ENCODE measurements around the gene ARHGAP22.

The ARHGAP22 gene

GRCh38 chr10:48533540-48533939 lies 71.3 kb downstream of the ARHGAP22 start:
- DNase-seq (ENCODE audit: low spot score) = no peak

GRCh38 chr10:48531486-48531885 lies 73.4 kb downstream of the ARHGAP22 start:
- no peak for DNase-seq (ENCODE audit: low spot score)

DNA sequence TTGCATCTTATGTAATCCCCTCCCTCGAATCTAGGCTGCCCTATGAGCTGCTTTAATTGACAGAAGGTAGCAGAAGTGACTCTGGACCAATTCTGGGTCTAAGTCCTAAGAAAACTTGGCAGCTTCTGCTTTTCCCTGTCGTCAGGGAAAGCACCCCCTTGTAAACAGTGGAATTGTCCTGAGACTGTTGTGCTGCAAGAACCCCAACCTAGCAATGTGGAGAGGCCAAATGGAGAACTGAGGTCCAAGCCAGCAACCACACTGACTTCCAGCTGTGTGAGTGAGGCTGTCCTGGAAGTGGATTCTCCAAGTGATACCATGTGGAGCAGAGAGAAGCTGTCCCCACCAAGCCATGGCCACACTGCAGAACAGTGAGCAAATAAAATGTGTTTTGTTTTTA lies 75.5 kb downstream of the ARHGAP22 start:
- DNase-seq (ENCODE audit: low spot score) = no peak

DNA sequence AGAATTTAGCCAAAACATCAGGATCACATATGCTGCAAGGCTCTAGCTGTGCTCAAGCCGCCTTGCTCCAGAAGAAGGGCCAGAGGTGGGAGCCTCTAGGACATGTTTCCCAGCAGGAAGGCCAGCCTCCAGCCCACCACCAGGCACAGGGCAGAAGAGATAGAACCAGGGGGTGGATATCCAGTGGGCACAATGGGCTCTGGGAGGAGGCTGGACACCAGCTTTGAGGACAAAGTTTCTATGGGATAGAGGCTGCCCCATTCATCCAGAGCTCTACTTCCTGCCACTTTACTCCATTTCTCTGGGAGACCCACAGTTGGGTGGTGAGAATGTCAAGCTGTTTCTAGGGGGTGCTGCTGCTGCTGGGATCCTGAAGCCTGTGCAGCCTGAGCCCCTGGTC lies 77.1 kb downstream of the ARHGAP22 start:
- no peak for DNase-seq (ENCODE audit: low spot score)

DNA sequence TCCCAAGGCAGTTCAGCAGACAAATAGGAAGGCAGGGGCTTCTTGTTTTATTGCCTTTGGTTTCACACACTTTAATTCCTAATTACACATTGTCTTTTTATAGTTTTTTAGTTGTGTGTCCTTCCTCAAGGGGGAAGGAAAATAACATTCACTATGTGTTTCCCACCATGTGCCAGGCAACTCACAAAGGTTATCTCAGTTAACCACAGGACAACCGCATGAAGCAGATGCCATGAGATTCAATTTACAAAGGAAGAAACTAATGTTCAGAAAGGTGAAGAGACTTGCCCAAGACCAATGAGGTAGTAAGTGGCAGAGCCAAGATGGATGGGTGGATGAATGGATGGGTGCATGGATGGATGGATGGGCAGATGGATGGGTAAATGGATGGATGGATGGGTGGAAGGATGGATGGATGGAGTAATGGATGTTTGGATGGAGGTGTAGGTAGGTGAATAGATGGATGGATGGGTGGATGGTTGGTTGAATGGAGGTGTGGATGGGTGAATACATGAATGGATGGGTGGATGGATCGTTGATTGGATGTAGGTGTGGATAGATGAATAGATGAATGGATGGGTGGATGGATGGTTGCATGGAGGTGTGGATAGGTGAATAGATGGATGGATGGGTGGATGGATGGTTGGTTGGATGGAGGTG lies 77.9 kb downstream of the ARHGAP22 start:
- no peak for DNase-seq (ENCODE audit: low spot score)

- DNase-seq (ENCODE audit: low spot score) = no peak
These were observed 78.7 kb downstream of the ARHGAP22 start for GRCh38 chr10:48526011-48526821.

DNA sequence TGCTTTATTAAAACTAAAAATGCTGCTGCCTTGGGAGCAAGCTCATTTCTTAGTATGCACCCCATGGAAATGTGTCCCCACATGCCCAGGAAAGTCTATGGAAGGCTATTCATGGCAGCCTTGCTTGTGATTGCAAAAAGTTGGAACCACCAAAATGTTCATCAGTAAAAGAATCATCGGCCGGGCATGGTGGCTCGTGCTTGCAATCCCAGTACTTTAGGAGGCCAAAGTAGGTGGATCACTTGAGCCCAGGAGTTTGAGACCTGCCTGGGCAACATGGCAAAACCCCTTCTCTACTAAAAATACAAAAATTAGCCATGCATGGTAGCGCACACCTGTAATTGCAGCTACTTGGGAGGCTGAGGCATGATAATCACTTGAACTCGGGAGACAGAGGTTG lies 79.8 kb downstream of the ARHGAP22 start:
- no peak for DNase-seq (ENCODE audit: low spot score)

DNA sequence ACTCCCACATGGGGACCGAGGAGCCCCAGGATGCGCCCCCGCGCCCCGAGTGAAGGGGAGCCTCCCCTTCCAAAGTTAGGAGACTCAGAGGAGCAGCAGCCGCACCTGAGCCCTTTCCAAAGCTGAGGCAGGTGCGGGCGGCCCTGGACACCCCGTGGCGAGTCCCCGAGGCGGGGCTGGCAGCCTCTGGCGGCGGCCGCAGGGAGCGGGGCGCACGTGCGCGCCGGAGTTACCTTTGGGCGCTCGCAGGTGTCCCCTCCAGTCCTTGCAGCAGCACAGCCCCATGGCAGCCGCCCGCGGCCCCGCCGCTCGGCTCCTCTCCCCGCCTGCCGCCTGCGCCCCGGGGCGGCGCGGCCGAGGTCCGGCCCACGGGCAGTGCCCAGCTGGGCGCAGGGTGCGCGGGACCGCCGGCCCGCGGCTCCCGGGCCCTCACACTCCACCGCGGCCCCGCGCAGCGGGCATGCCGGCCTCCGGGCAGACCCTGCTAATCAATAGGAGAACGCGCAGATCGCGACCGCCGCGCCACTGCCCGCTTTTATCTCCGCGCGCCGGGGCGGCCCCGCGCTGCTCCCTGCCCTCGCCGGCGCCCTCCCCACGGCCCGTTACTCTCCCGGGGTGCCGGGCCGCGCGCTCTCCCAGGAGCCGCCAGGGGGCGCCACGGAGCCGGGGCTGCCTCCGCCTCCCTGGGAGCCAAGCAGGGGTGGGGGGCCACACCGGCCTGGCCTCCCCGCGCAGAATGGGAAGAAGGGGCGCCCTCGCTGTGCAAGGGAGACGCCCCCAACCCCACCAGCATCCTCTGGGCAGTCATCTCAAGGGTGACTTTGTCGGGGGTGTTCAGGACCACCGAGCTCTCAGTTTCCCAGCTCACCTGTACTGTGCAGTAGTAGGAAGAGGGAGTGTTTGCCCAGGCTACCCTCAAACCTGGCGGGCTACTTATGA lies 80.8 kb downstream of the ARHGAP22 start:
- DNase-seq (ENCODE audit: low spot score) = no peak

DNA sequence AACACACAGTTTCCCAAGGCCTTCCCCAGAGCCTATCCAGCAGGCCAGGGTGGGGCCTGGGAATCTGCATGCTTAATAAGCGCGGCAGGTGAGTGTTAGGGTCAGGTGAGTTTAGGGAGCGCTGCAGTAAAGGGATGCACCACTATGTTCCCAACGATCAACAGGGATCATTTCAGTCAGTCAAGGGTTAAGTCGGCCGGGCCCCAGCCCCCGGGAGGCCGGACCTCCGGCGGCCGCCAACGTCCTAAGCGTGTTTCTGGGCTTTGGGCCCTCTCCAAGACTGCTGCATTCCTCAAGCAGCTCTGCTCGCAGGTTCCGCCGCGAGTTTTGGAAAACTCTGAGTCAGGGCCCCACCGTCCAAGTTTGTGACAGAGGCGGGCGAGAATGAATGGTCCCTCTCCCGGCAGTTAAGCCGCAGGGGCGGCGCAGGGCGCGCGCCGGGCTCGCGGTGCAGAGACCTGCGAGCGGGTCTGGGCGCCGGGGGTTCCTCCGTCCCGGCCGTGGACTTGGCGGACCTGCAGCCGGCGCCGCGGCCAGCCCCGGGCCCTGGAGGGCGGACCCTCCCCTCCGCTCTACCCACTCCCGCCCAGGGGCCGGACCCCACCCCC lies 81.6 kb downstream of the ARHGAP22 start:
- no peak for DNase-seq (ENCODE audit: low spot score)

- no peak for DNase-seq (ENCODE audit: low spot score)
These were observed 82.7 kb downstream of the ARHGAP22 start for GRCh38 chr10:48522011-48522765.

GRCh38 chr10:48520594-48520993 lies 84.3 kb downstream of the ARHGAP22 start:
- DNase-seq (ENCODE audit: low spot score) = no peak

GRCh38 chr10:48520184-48520506 lies 84.7 kb downstream of the ARHGAP22 start:
- no peak for DNase-seq (ENCODE audit: low spot score)

DNA sequence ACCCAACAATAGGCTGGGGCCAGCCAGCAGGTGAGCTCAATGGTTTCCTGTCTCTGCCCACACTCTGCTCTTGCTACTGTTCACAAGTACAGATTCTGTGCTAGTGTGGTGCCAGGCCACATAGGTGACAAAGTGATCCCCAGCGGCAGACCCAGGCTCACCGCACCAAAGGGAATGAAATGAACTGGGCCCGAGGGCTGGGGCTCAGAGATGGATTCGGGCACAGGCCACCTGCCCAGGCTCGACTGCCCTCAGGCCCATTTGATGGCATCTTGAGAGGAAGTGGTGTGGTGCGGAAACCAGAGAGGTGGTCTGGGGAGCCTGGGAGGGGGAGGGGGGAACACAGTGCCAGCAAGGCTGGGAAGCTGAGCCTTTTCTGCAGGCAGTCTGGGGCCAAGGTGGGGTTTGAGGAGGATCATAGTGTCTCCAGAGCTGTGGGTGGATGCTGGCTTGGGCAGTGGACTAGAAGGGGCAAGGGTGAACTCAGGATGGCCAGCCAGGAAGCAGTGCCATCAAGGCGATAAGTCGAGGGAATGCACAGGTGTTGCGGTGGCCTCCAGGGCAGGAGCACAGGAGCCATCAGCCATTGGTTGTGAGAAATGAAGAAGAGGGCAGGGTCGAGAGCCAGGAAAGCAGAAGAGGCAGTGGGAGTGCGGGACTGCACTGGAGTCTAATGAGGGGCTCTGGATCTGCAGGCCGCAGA lies 85.2 kb downstream of the ARHGAP22 start:
- no peak for DNase-seq (ENCODE audit: low spot score)

DNA sequence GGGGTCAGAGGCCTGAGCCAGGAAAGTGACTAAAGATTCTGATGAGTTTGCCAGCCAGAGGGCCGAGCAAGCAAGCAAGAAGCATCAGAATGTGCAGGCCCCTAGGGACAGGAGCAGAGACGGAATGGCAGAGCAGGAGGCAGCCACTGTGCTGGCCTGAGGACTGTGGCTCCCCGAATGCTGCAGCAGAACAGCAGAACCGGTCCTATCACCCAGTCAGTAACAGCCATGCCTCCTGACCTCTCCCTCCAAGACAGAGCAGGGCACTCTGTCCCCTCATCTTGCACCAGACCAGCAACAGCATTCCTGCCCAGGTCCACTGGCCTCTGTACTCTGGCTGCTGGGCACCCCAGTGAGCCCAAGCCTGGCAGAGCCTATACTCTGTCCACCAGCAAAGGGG lies 85.9 kb downstream of the ARHGAP22 start:
- no peak for DNase-seq (ENCODE audit: low spot score)

GRCh38 chr10:48517911-48518811 lies 86.7 kb downstream of the ARHGAP22 start:
- DNase-seq (ENCODE audit: low spot score) = no peak

- no peak for DNase-seq (ENCODE audit: low spot score)
These were observed 87.4 kb downstream of the ARHGAP22 start for GRCh38 chr10:48517482-48517881.

DNA sequence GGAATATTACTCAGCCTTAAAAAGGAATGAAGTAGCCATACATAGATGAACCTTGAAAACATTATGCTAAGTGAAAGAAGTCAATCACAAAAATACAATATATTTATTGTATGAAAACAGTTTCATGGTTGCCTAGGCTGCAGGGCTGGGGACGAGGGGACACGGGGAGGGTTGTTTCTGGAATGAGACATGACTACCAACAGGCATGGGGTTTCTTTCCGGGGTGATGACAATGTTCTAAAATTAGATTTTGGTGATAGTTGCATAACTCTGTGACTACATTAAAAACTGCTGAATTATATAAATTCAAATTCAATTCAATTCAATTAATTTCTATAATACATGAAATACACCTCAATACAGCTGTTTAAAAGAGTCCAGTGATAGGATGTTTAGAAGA lies 88.0 kb downstream of the ARHGAP22 start:
- DNase-seq (ENCODE audit: low spot score) = no peak

DNA sequence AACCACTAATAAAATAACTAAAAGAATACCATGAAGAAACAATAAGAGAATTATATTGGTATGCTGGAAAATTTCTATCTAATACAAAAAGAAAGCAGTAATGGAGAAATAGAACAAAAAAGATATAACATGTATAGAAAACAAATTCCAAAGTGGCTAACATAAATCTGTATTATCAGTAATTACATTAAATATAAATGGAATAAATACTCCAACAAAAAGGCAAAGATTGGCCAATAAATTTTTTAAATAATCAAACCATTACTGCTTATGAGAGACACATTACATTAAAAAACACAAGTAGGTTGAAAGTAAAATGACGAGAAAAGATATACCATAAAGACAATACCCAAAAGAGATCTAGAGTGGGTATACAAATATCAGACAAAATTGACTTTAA lies 90.0 kb downstream of the ARHGAP22 start:
- DNase-seq (ENCODE audit: low spot score) = no peak

DNA sequence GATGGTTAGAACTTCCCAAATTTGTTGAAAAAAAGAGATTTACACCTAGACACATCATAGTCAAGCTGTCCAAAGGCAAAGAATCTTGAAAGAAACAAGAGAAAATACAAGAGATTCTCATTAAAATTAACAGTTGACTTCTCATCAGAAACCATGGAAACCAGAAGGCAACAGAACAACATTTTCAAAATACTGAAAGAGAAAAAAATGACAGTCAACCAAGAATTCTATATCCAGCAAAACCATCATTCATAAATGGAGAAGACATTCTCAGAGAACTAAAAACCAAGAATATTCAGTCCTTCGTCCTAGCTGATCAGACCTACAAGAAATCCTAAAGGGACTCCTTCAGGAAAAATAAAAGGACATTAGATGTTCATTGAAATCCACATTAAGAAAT lies 90.6 kb downstream of the ARHGAP22 start:
- no peak for DNase-seq (ENCODE audit: low spot score)

DNA sequence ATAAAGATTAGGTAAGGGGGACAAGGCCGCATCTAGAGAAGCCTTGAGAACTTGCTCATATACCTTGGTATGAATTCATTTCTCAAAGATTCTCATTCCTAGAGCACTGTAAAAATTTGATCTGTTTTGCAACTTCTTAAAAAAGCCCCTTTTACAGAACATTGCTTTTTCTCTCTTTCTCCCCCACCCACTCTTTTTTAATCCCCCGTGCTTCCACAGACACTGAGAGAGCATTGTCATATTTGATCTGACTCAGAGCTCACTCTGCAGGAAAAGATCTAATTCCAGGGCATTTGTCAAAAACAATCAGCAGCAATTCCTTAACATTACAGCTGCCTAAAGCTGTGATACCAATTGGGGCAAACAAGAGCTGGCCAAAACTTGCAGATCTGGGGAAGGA lies 92.0 kb downstream of the ARHGAP22 start:
- DNase-seq (ENCODE audit: low spot score) = no peak

Data from globus pallidus (tissue), 1 donor.